H1 (cell line): ENCODE measurements around the gene FGF18. TPM values are rescaled to one million over a fixed set of nuclear protein-coding genes. Genes with fewer than 3 reads are reported as not detected.

Experiments
- CTCF ChIA-PET: fragments of 300-600 bp; sonication (Branson Sonifier 250); formaldehyde crosslinking; loops from one replicate; lab custom pipeline; 2021; ENCODE audit not compliant: partially characterized antibody; lab: Charles Lee
- POLR2A ChIA-PET: fragments of 300-600 bp; sonication (Branson Sonifier 250); formaldehyde crosslinking; loops from one replicate; lab custom pipeline; 2021; ENCODE audit warnings: inconsistent platforms; ENCODE audit not compliant: partially characterized antibody; lab: Charles Lee
- DNase-seq, 2 experiments: peaks; one replicate each; pipeline versions ENCODE4 v3.0.0 to v3.0.0-alpha.2; 2010 to 2022; ENCODE audit warnings: low spot score in 2 of 2, low read depth in 1 of 2, mixed read lengths in 1 of 2
- FAIRE-seq: peaks from 2 replicates; lab custom pipeline; 2011; peaks lifted over from hg19 to GRCh38; lab: Jason Lieb, UNC
- H2AFZ ChIP-seq: 2 replicates; pipeline ENCODE4 v1.8.1; 2012; ENCODE audit warnings: low read length, inconsistent platforms
- H2AK5ac ChIP-seq: 2 replicates; pipeline ENCODE4 v1.6.1; 2013; ENCODE audit warnings: low read depth, low read length
- H2BK120ac ChIP-seq: replicated peaks from 2 replicates; pipeline ENCODE3; 2013; ENCODE audit warnings: low read depth, low read length, inconsistent platforms
- H2BK12ac ChIP-seq: 2 replicates; pipeline ENCODE4 v1.6.1; 2013; ENCODE audit warnings: low read depth, low read length
- H2BK15ac ChIP-seq: 2 replicates; pipeline ENCODE4 v1.6.1; 2013; ENCODE audit warnings: low read length
- H2BK20ac ChIP-seq: 2 replicates; pipeline ENCODE4 v1.6.1; 2013; ENCODE audit warnings: low read length
- H2BK5ac ChIP-seq: 2 replicates; pipeline ENCODE4 v1.6.1; 2013; ENCODE audit warnings: low read depth, low read length
- H3K14ac ChIP-seq: 2 replicates; pipeline ENCODE4 v1.6.1; 2013; ENCODE audit warnings: inconsistent platforms; ENCODE audit not compliant: insufficient read length
- H3K18ac ChIP-seq: 2 replicates; pipeline ENCODE4 v1.6.1; 2013; ENCODE audit warnings: low read length; ENCODE audit errors: extremely low read depth
- H3K23ac ChIP-seq: 2 replicates; pipeline ENCODE4 v1.6.1; 2013; ENCODE audit warnings: inconsistent platforms; ENCODE audit not compliant: insufficient read length
- H3K23me2 ChIP-seq: 2 replicates; pipeline ENCODE4 v1.6.1; 2013; ENCODE audit warnings: low read depth, low read length
- H3K27ac ChIP-seq: 2 replicates; pipeline ENCODE4 v1.6.1; 2011; ENCODE audit warnings: low read depth, low read length, inconsistent platforms
- H3K27me3 ChIP-seq, 4 experiments: replicated peaks in 1 of 4; 1 replicate in 1 of 4; 2 replicates in 3 of 4; pipeline versions ENCODE4 v1.6.1 to v1.8.1; 2011 to 2013; ENCODE audit warnings: low read length in 3 of 4, mild to moderate bottlenecking in 3 of 4, inconsistent platforms in 2 of 4, mixed read lengths in 2 of 4, moderate library complexity in 1 of 4; ENCODE audit not compliant: control insufficient read depth in 3 of 4, insufficient read depth in 3 of 4; ENCODE audit errors: extremely low read depth in 1 of 4
- H3K36me3 ChIP-seq, 4 experiments: 2 replicates each; pipeline versions ENCODE4 v1.6.1 to v1.8.1; 2011 to 2013; ENCODE audit warnings: mild to moderate bottlenecking in 4 of 4, low read length in 3 of 4, moderate library complexity in 2 of 4, control low read depth in 1 of 4, inconsistent platforms in 1 of 4; ENCODE audit not compliant: insufficient read depth in 4 of 4, control insufficient read depth in 2 of 4
- H3K4ac ChIP-seq: replicated peaks from 2 replicates; pipeline ENCODE3; 2013; ENCODE audit warnings: low read length, low read depth, mixed read lengths, inconsistent platforms; ENCODE audit not compliant: insufficient read length
- H3K4me1 ChIP-seq, 4 experiments: replicated peaks in 1 of 4; 1 replicate in 1 of 4; 2 replicates in 3 of 4; pipeline versions ENCODE4 v1.6.1 to v1.8.1; 2011 to 2013; ENCODE audit warnings: low read length in 3 of 4, inconsistent platforms in 2 of 4, mixed read lengths in 1 of 4; ENCODE audit not compliant: insufficient read depth in 4 of 4, control insufficient read depth in 3 of 4
- H3K4me2 ChIP-seq, 2 experiments: 2 replicates each; pipeline versions ENCODE4 v1.6.1 to v1.8.1; 2011 to 2013; ENCODE audit warnings: low read depth in 2 of 2, low read length in 2 of 2, control low read depth in 1 of 2, inconsistent platforms in 1 of 2, mild to moderate bottlenecking in 1 of 2; ENCODE audit not compliant: insufficient read depth in 1 of 2
- H3K4me3 ChIP-seq, 4 experiments: fragments of 200-600, 300-600 bp in 1 of 4; sonication (generic), shearing (Covaris generic), sonication (Bioruptor Twin) in 1 of 4; 2 replicates each; pipeline versions ENCODE4 v1.5.1 to v1.8.1; 2011 to 2016; ENCODE audit warnings: low read length in 4 of 4, low read depth in 3 of 4, control low read depth in 2 of 4, inconsistent platforms in 2 of 4, mild to moderate bottlenecking in 2 of 4, mixed read lengths in 1 of 4, moderate library complexity in 1 of 4; ENCODE audit not compliant: insufficient read depth in 2 of 4; ENCODE audit errors: extremely low read depth in 1 of 4
- H3K56ac ChIP-seq: replicated peaks from 2 replicates; pipeline ENCODE3; 2013; ENCODE audit warnings: low read depth, mild to moderate bottlenecking, mixed read lengths, low read length, inconsistent platforms; ENCODE audit not compliant: insufficient read length
- H3K79me1 ChIP-seq: 2 replicates; pipeline ENCODE4 v1.6.1; 2013; ENCODE audit warnings: low read depth, low read length, control low read depth
- H3K79me2 ChIP-seq, 2 experiments: 2 replicates each; pipeline versions ENCODE4 v1.6.1 to v1.8.1; 2012 to 2013; ENCODE audit warnings: low read length in 2 of 2, mild to moderate bottlenecking in 2 of 2, inconsistent platforms in 1 of 2; ENCODE audit not compliant: insufficient read depth in 2 of 2, control insufficient read depth in 1 of 2
- H3K9ac ChIP-seq, 4 experiments: replicated peaks in 1 of 4; 1 replicate in 1 of 4; 2 replicates in 3 of 4; pipeline versions ENCODE4 v1.6.1 to v1.8.1; 2011 to 2013; ENCODE audit warnings: low read depth in 3 of 4, low read length in 3 of 4, control low read depth in 2 of 4, mild to moderate bottlenecking in 2 of 4, moderate library complexity in 2 of 4, inconsistent platforms in 1 of 4; ENCODE audit errors: extremely low read depth in 1 of 4
- H3K9me3 ChIP-seq, 2 experiments: 2 replicates each; pipeline versions ENCODE4 v1.6.1 to v1.8.1; 2012 to 2013; ENCODE audit warnings: mild to moderate bottlenecking in 2 of 2, moderate library complexity in 2 of 2, control low read depth in 1 of 2, inconsistent platforms in 1 of 2, low read depth in 1 of 2, low read length in 1 of 2, mixed read lengths in 1 of 2; ENCODE audit not compliant: insufficient read depth in 2 of 2
- H4K20me1 ChIP-seq, 2 experiments: replicated peaks in 1 of 2; 2 replicates each; pipeline versions ENCODE3 to v1.8.1; 2011 to 2013; ENCODE audit warnings: inconsistent platforms in 2 of 2, low read length in 2 of 2, mild to moderate bottlenecking in 1 of 2; ENCODE audit not compliant: insufficient read depth in 2 of 2, control insufficient read depth in 1 of 2
- H4K5ac ChIP-seq: 2 replicates; pipeline ENCODE4 v1.6.1; 2013; ENCODE audit warnings: low read length, low read depth, mixed read lengths, inconsistent platforms; ENCODE audit not compliant: insufficient read length
- H4K8ac ChIP-seq: 2 replicates; pipeline ENCODE4 v1.8.0; 2013; ENCODE audit warnings: mild to moderate bottlenecking, moderate library complexity, low read length, inconsistent platforms; ENCODE audit not compliant: insufficient read depth; ENCODE audit errors: extremely low read depth
- H4K91ac ChIP-seq: replicated peaks from 2 replicates; pipeline ENCODE3; 2013; ENCODE audit warnings: low read length, mixed read lengths, inconsistent platforms; ENCODE audit not compliant: insufficient read length
- ASH2L ChIP-seq: fragments of 200-600, 300-600 bp; sonication (generic); IDR thresholded peaks from one replicate; pipeline ENCODE4 v1.7.1; 2017; ENCODE audit warnings: low read length
- BRCA1 ChIP-seq: IDR thresholded peaks from 2 replicates; pipeline ENCODE4 v1.6.1; 2012; ENCODE audit warnings: low read depth, low read length, improper control_type of control experiment
- EZH2 ChIP-seq: fragments of 200-600 bp; sonication (generic); IDR thresholded peaks from 2 replicates; pipeline ENCODE4 v1.7.1; 2012; ENCODE audit warnings: low read depth, mild to moderate bottlenecking, moderate library complexity, low read length, inconsistent platforms; ENCODE audit not compliant: severe bottlenecking
- GTF2F1 ChIP-seq: IDR thresholded peaks from 2 replicates; pipeline ENCODE4 v1.6.1; 2012; ENCODE audit warnings: low read depth, low read length, improper control_type of control experiment, borderline replicate concordance
- HDAC2 ChIP-seq, 2 experiments: fragments of 300-600 bp in 1 of 2; sonication (generic) in 1 of 2; IDR thresholded peaks; 2 replicates each; pipeline ENCODE4 v1.6.1; 2011 to 2012; ENCODE audit warnings: low read depth in 2 of 2, low read length in 2 of 2, mild to moderate bottlenecking in 2 of 2, moderate library complexity in 2 of 2, borderline replicate concordance in 1 of 2, inconsistent platforms in 1 of 2
- RBBP5 ChIP-seq: IDR thresholded peaks from 2 replicates; pipeline ENCODE4 v1.7.1; 2012; ENCODE audit warnings: low read depth, mild to moderate bottlenecking, inconsistent platforms, low read length, moderate library complexity, borderline replicate concordance
- RNF2 ChIP-seq: fragments of 200-900, 300-1000 bp; sonication (generic); IDR thresholded peaks from 2 replicates; pipeline ENCODE4 v1.7.1; 2016; ENCODE audit warnings: borderline replicate concordance, low read depth, mild to moderate bottlenecking, antibody characterized with exemption, low read length; ENCODE audit not compliant: poor library complexity, severe bottlenecking; ENCODE audit errors: missing control alignments
- SUZ12 ChIP-seq: fragments of 200-600 bp; sonication (generic); IDR thresholded peaks from 2 replicates; pipeline ENCODE4 v1.6.1; 2012; ENCODE audit warnings: mild to moderate bottlenecking, inconsistent platforms, low read length, moderate library complexity, mixed read lengths
- TBP ChIP-seq: IDR thresholded peaks from 2 replicates; pipeline ENCODE4 v1.6.1; 2011; ENCODE audit warnings: low read depth, low read length, improper control_type of control experiment
- WGBS, 2 experiments: shearing (Covaris generic) in 1 of 2; methylation state at CpG; one replicate each; pipeline versions ENCODE4 v1.1.6 to v1.1.7; 2013 to 2015; ENCODE audit warnings: low lambda C conversion rate in 2 of 2, mixed read lengths in 2 of 2, inconsistent platforms in 1 of 2, low coverage in 1 of 2, missing lambda C conversion rate in 1 of 2; ENCODE audit not compliant: insufficient replicate concordance in 2 of 2, insufficient coverage in 1 of 2, insufficient read length in 1 of 2; ENCODE audit errors: extremely low coverage in 1 of 2, missing lambda C conversion rate in 1 of 2; 5-methylcytosine and 5-hydroxymethylcytosine counted together
- polyA plus RNA-seq, 7 experiments: library from polyadenylated mRNA; depleted of rRNA in 3 of 7; stranded (reverse) in 5 of 7; unstranded in 2 of 7; fragments of >200 nt in 5 of 7; fragments of 200-250 nt in 2 of 7; gene quantifications; 1 replicate in 5 of 7; 2 replicates in 1 of 7; 4 replicates in 1 of 7; pipeline versions ENCODE4 v1.2.1 to v1.2.3, GENCODE V29; 2011 to 2013; ENCODE audit warnings: missing spikeins in 2 of 7, mixed read lengths in 2 of 7
- total RNA-seq: library from RNA; stranded (reverse); fragmentation: NEBNext Ultra II Directional; extraction: Animal tissue kit (Norgen Biotek cat#: 25700); gene quantifications from 2 replicates; pipeline ENCODE4 v1.2.1, GENCODE V29; 2021
- TF ChIP-seq, protein P1 (sequence below): IDR thresholded peaks from 2 replicates; pipeline ENCODE4 v1.6.1; 2012; ENCODE audit warnings: inconsistent platforms

The FGF18 gene
- total and polyA plus RNA-seq, 2 of the 8 experiments (the other 6 are each of a cell fraction or from before 2014, with no cell fraction given): 0.54 to 1.3 TPM

DNA sequence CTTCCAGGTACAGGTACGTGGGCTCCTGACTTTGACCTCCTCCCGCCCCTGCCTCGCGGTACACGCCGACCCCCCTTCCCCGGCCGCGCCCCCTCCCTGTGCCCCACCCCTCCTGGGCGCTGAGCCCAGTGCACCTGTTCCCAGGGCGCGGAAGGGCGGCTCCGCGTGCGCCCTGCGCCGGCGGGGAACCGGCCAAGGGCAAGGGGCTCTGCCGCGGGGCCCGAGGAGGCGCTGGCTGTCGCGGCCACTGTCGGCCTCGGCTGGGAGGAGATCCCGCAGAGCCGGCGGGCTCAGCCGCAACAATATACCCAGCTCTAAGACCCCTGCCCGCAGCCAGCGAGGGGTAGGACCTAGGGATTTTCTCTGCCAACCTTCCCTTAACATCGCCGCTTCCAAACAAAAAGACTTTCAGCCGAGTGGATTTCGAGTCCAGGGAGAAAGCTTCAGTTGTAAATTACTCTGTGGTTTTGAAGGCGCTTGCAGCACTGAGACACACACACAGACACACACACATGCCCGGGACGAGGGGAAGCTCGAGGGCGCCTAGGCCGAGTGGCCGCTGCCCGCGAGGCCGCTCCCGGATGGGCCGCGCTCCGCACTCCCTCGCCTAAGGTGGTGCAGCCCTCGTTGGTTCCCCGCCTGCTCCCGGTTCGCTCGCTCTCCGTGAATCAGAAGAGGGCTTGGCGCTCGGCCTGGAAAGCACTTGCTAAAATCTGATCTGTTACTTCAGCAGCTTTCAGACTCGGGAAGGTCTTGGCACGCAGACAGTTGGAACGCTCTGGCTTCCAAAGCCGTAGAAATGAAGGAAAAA lies 1.2 kb downstream of the FGF18 start:
- Histone ChIP-seq H3K23ac (no peak overlapping the region), H3K9ac (no peak overlapping the region), H3K23me2 (peaks cover 10% of the 10 kb centered on the region), H3K4me1 (peaks cover 0 to 25% (median 15%) of the 10 kb centered on the region in 4 experiments; a peak in 6 of 7 replicates), H2AFZ (no peak overlapping the region), H3K4me2 (peak overlapping the region; percentile 46 to 97), H3K56ac (peak overlapping the region; percentile 20), H4K20me1 (peaks cover 6 to 9% of the 10 kb centered on the region in 2 experiments), H3K4ac (no peak overlapping the region), H3K79me2 (no peaks in the 10 kb centered on the region), H2BK120ac (no peak overlapping the region), H2BK5ac (no peak overlapping the region), H4K91ac (no peak overlapping the region), H3K79me1 (no peaks in the 10 kb centered on the region), H4K8ac (no peak overlapping the region), H3K36me3 (no peaks in the 10 kb centered on the region), H3K27me3 (peaks cover 22 to 37% (median 28%) of the 10 kb centered on the region in 4 experiments), H3K14ac (no peak overlapping the region), H2AK5ac (no peak overlapping the region), H3K18ac (peak overlapping the region; percentile 44; the same call in 1 of the 2 replicates), H2BK15ac (no peak overlapping the region), H3K27ac (no peak overlapping the region), H4K5ac (no peak overlapping the region), H2BK20ac (no peak overlapping the region), H3K4me3 (peak overlapping the region; percentile 31 to 69 (median 52)), H3K9me3 (no peaks in the 10 kb centered on the region), H2BK12ac (no peak overlapping the region)
- ChIA-PET POLR2A (interaction anchor here (0.9 to 7.3 kb wide), 4 partner anchors 16 to 32 kb away, joined by 3 to 75 read pairs (median 4); partner anchors contain the start of gene NPM1), CTCF (interaction anchor here (0.9 to 7.2 kb wide), 13 partner anchors 15 to 402 kb away, joined by 3 to 64 read pairs (median 4); no protein-coding TSS in a partner anchor)
- 3% methylated on average over 35 of the region's 65 CpGs; no CpG with 5 or more reads in 1 of the 2 experiments for WGBS, 2 experiments
- DNase-seq: no peak
- FAIRE-seq: no peak
- TF ChIP-seq EZH2: peak; percentile 69
- no peak for TF ChIP-seq BRCA1
- TF ChIP-seq GTF2F1: no peak
- no peak for TF ChIP-seq HDAC2 (IDR thresholded peaks at IDR 0.05; ENCODE audit: borderline replicate concordance in 1 of 2, low read depth in 2 of 2, low read length in 2 of 2)
- peak; percentile 60 for TF ChIP-seq RNF2
- peak; percentile 86 for TF ChIP-seq SUZ12
- no peak for TF ChIP-seq TBP
- TF ChIP-seq, protein P1, sequence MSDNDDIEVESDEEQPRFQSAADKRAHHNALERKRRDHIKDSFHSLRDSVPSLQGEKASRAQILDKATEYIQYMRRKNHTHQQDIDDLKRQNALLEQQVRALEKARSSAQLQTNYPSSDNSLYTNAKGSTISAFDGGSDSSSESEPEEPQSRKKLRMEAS: peak; percentile 38; the same call in 1 of the 2 replicates
- TF ChIP-seq ASH2L: peak; percentile 42
- 0 out of 2 replicates have a peak, but pooled peaks have one; percentile 21 for TF ChIP-seq RBBP5
